Stimulated activated naive CD8-positive, alpha-beta T cell treated with anti-CD3 and anti-CD28 coated beads, Interleukin-15, amount 100 ng/mL, for 72 hours (primary cell): ENCODE data around the gene SIRPB2.

Experiments
- ATAC-seq: fragments of 150-1000 bp; cut with Tn5 transposase; 2 replicates; pipeline ENCODE4 v1.10.0; 2021; ENCODE audit warnings: mild to moderate bottlenecking, moderate library complexity
- DNase-seq, 2 donors: peaks; one replicate each; pipeline ENCODE4 v3.0.0; 2021 to 2022
- H3K27ac Mint-ChIP-seq, 2 donors: one replicate each; pipeline ENCODE4 v1.8.0; 2022; ENCODE audit warnings: mild to moderate bottlenecking in 2 of 2, mixed read lengths in 2 of 2, moderate library complexity in 2 of 2
- H3K27me3 Mint-ChIP-seq: one replicate; pipeline ENCODE4 v1.8.0; 2022; ENCODE audit warnings: mixed read lengths
- H3K4me1 Mint-ChIP-seq: one replicate; pipeline ENCODE4 v1.8.0; 2022; ENCODE audit warnings: mild to moderate bottlenecking, mixed read lengths
- H3K4me3 Mint-ChIP-seq, 2 donors: one replicate each; pipeline ENCODE4 v1.8.0; 2022; ENCODE audit warnings: mild to moderate bottlenecking in 2 of 2, mixed read lengths in 2 of 2, moderate library complexity in 1 of 2
- H3K9me3 Mint-ChIP-seq, 2 donors: one replicate each; pipeline ENCODE4 v1.8.0; 2022; ENCODE audit warnings: mixed read lengths in 2 of 2

The SIRPB2 gene

GRCh38 chr20:1443085-1443484 is 48.1 kb downstream of the SIRPB2 start:
- Mint-ChIP-seq H3K27me3 (no peaks in the 10 kb centered on the region), H3K9me3 (no peaks in the 10 kb centered on the region), H3K4me3 (no peak overlapping the region), H3K27ac (no peak overlapping the region), H3K4me1 (peaks cover 17% of the 10 kb centered on the region)
- DNase-seq, result no peak
- ATAC-seq, result no peak

GRCh38 chr20:1442304-1442703 is 48.9 kb downstream of the SIRPB2 start:
- no peak for ATAC-seq
- Mint-ChIP-seq H3K27ac (no peak overlapping the region), H3K27me3 (no peaks in the 10 kb centered on the region), H3K4me3 (no peak overlapping the region), H3K9me3 (no peaks in the 10 kb centered on the region), H3K4me1 (peaks cover 17% of the 10 kb centered on the region)
- DNase-seq, result no peak

- Mint-ChIP-seq H3K9me3 (no peaks in the 10 kb centered on the region), H3K27me3 (no peaks in the 10 kb centered on the region), H3K4me1 (peaks cover 17% of the 10 kb centered on the region), H3K27ac (no peak overlapping the region), H3K4me3 (no peak overlapping the region)
- no peak for DNase-seq
- ATAC-seq, result no peak
These were observed 50.1 kb downstream of the SIRPB2 start for GRCh38 chr20:1441133-1441532.

GRCh38 chr20:1440024-1440423 is 51.2 kb downstream of the SIRPB2 start:
- no peak overlapping the region for H3K27ac Mint-ChIP-seq
- no peaks in the 10 kb centered on the region for H3K27me3 Mint-ChIP-seq
- no peaks in the 10 kb centered on the region for H3K9me3 Mint-ChIP-seq
- H3K4me1 Mint-ChIP-seq, result peaks cover 27% of the 10 kb centered on the region
- ATAC-seq, result no peak
- DNase-seq, result no peak
- no peak overlapping the region for H3K4me3 Mint-ChIP-seq

- Mint-ChIP-seq H3K9me3 (no peaks in the 10 kb centered on the region), H3K4me3 (no peak overlapping the region), H3K4me1 (peaks cover 36% of the 10 kb centered on the region), H3K27ac (no peak overlapping the region), H3K27me3 (no peaks in the 10 kb centered on the region)
- DNase-seq (no peak), ATAC-seq (no peak)
These were observed 52.9 kb downstream of the SIRPB2 start for GRCh38 chr20:1438361-1438760.

- Mint-ChIP-seq H3K4me1 (peaks cover 42% of the 10 kb centered on the region), H3K9me3 (no peaks in the 10 kb centered on the region), H3K4me3 (no peak overlapping the region), H3K27ac (peak overlapping the region in 1 of 2 donors; percentile 27), H3K27me3 (no peaks in the 10 kb centered on the region)
- DNase-seq (peak; percentile 54 to 72), ATAC-seq (no peak)
These were observed 53.9 kb downstream of the SIRPB2 start for GRCh38 chr20:1437235-1437904.

- DNase-seq (no peak), ATAC-seq (no peak)
- Mint-ChIP-seq H3K4me3 (no peak overlapping the region), H3K27ac (no peak overlapping the region), H3K4me1 (peaks cover 41% of the 10 kb centered on the region), H3K9me3 (no peaks in the 10 kb centered on the region), H3K27me3 (peaks cover 11% of the 10 kb centered on the region)
These were observed 55.0 kb downstream of the SIRPB2 start for GRCh38 chr20:1436263-1436662.

GRCh38 chr20:1435337-1435699 is 55.9 kb downstream of the SIRPB2 start:
- Mint-ChIP-seq H3K27ac (no peak overlapping the region), H3K4me1 (peaks cover 36% of the 10 kb centered on the region), H3K4me3 (peak overlapping the region; percentile 4 to 6), H3K27me3 (peaks cover 12% of the 10 kb centered on the region), H3K9me3 (no peaks in the 10 kb centered on the region)
- no peak for ATAC-seq
- no peak for DNase-seq

GRCh38 chr20:1434571-1435336 is 56.5 kb downstream of the SIRPB2 start:
- Mint-ChIP-seq H3K4me1 (peaks cover 36% of the 10 kb centered on the region), H3K27ac (peak overlapping the region in 1 of 2 donors; percentile 50), H3K9me3 (no peaks in the 10 kb centered on the region), H3K27me3 (peaks cover 12% of the 10 kb centered on the region), H3K4me3 (peak overlapping the region; percentile 4 to 6)
- peak; percentile 71 to 85 for DNase-seq
- peak; percentile 97 for ATAC-seq

GRCh38 chr20:1431158-1431557 is 60.1 kb downstream of the SIRPB2 start:
- no peak overlapping the region for H3K27ac Mint-ChIP-seq
- peaks cover 12% of the 10 kb centered on the region for H3K27me3 Mint-ChIP-seq
- H3K4me3 Mint-ChIP-seq, result no peak overlapping the region
- no peak for ATAC-seq
- peaks cover 48% of the 10 kb centered on the region for H3K4me1 Mint-ChIP-seq
- no peaks in the 10 kb centered on the region for H3K9me3 Mint-ChIP-seq
- no peak for DNase-seq

GRCh38 chr20:1430004-1430451 is 61.2 kb downstream of the SIRPB2 start:
- ATAC-seq (no peak), DNase-seq (no peak)
- H3K4me1 Mint-ChIP-seq, result peaks cover 39% of the 10 kb centered on the region
- H3K9me3 Mint-ChIP-seq, result no peaks in the 10 kb centered on the region
- H3K4me3 Mint-ChIP-seq, result no peak overlapping the region
- H3K27me3 Mint-ChIP-seq, result peaks cover 12% of the 10 kb centered on the region
- H3K27ac Mint-ChIP-seq, result no peak overlapping the region

GRCh38 chr20:1429143-1429728 is 62.0 kb downstream of the SIRPB2 start:
- H3K4me3 Mint-ChIP-seq, result no peak overlapping the region
- DNase-seq, result no peak
- H3K4me1 Mint-ChIP-seq, result peaks cover 31% of the 10 kb centered on the region
- no peak overlapping the region for H3K27ac Mint-ChIP-seq
- no peak for ATAC-seq
- H3K9me3 Mint-ChIP-seq, result no peaks in the 10 kb centered on the region
- H3K27me3 Mint-ChIP-seq, result peaks cover 12% of the 10 kb centered on the region

- H3K4me3 Mint-ChIP-seq, result no peak overlapping the region
- DNase-seq (no peak), ATAC-seq (no peak)
- H3K9me3 Mint-ChIP-seq, result no peaks in the 10 kb centered on the region
- H3K27me3 Mint-ChIP-seq, result peaks cover 12% of the 10 kb centered on the region
- H3K27ac Mint-ChIP-seq, result no peak overlapping the region
- peaks cover 26% of the 10 kb centered on the region for H3K4me1 Mint-ChIP-seq
These were observed 63.7 kb downstream of the SIRPB2 start for GRCh38 chr20:1427457-1428054.

- no peak for DNase-seq
- H3K9me3 Mint-ChIP-seq, result no peaks in the 10 kb centered on the region
- H3K4me1 Mint-ChIP-seq, result peaks cover 17% of the 10 kb centered on the region
- no peak for ATAC-seq
- H3K27ac Mint-ChIP-seq, result no peak overlapping the region
- peaks cover 2% of the 10 kb centered on the region for H3K27me3 Mint-ChIP-seq
- no peak overlapping the region for H3K4me3 Mint-ChIP-seq
These were observed 64.9 kb downstream of the SIRPB2 start for GRCh38 chr20:1426231-1426849.
